ENCODE results near the gene HEPHL1. TPM values are rescaled to one million over a fixed set of nuclear protein-coding genes. Genes with fewer than 3 reads are reported as not detected.

The HEPHL1 gene
- total RNA-seq, 1 donor from 2014 or later: not detected

DNA sequence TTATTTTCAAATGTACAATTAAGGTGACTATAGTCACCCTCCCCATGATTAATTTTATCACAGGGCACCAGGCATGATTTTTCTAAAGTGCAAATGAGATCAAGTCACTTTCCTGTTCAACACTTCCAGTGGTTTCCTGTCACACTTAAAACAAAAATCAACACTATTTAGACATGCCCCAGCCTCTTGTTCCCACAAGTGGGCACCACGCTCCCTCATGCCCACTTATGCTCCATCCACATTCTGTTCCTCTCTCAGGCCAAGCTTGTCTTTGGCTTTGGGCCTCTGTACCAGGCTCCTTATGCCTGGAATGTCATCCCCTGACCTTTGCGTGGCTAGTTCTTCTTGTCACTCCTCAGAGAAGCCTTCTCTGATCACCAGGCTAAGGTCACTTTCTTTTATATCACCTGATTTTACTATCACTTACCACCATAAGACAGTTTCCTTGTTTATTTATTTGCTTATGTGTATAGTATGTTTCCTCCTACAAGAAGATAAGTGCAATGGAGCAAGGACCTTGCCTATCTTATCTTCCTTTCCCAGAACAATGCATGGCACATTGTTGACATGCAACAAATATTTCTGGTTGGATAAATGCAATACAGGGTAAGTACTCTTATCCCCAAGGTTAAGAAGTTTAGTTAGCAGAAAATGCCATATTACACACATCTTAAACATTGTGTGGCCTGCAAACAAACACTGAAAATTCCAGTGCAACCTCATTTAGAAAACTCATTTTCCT lies 56.6 kb downstream of the HEPHL1 start:
- H3K4me3 ChIP-seq: no peak overlapping the region
- no peak for TF ChIP-seq CTCF (IDR thresholded peaks at IDR 0.05)
- H3K36me3 ChIP-seq: no peaks in the 10 kb centered on the region
- no peak overlapping the region for H3K27ac ChIP-seq
- H3K9me3 ChIP-seq: no peaks in the 10 kb centered on the region
- H3K4me1 ChIP-seq: no peaks in the 10 kb centered on the region
- intact Hi-C loops (cut with DNase I): no loop called here
- DNase-seq (ENCODE audit: low spot score in 2 of 2): no peak
- no peaks in the 10 kb centered on the region for H3K27me3 ChIP-seq

GRCh38 chr11:94084164-94084563 lies 63.0 kb downstream of the HEPHL1 start:
- DNase-seq (ENCODE audit: low spot score in 2 of 2): no peak
- Histone ChIP-seq H3K36me3 (no peaks in the 10 kb centered on the region), H3K27ac (no peak overlapping the region), H3K27me3 (no peaks in the 10 kb centered on the region), H3K9me3 (no peaks in the 10 kb centered on the region), H3K4me1 (no peaks in the 10 kb centered on the region), H3K4me3 (no peak overlapping the region)
- intact Hi-C loops (cut with DNase I): no loop called here
- TF ChIP-seq CTCF (IDR thresholded peaks at IDR 0.05): no peak

GRCh38 chr11:94088906-94089305 lies 67.8 kb downstream of the HEPHL1 start:
- H3K4me3 ChIP-seq: no peak overlapping the region
- TF ChIP-seq CTCF (IDR thresholded peaks at IDR 0.05): no peak
- no peaks in the 10 kb centered on the region for H3K27me3 ChIP-seq
- intact Hi-C loops (cut with DNase I): no loop called here
- no peaks in the 10 kb centered on the region for H3K36me3 ChIP-seq
- DNase-seq (ENCODE audit: low spot score in 2 of 2): no peak
- no peaks in the 10 kb centered on the region for H3K9me3 ChIP-seq
- H3K4me1 ChIP-seq: no peaks in the 10 kb centered on the region
- no peak overlapping the region for H3K27ac ChIP-seq

GRCh38 chr11:94089341-94089740 lies 68.2 kb downstream of the HEPHL1 start:
- DNase-seq (ENCODE audit: low spot score in 2 of 2): no peak
- Histone ChIP-seq H3K27me3 (no peaks in the 10 kb centered on the region), H3K9me3 (no peaks in the 10 kb centered on the region), H3K4me3 (no peak overlapping the region), H3K36me3 (no peaks in the 10 kb centered on the region), H3K4me1 (no peaks in the 10 kb centered on the region), H3K27ac (no peak overlapping the region)
- intact Hi-C loops (cut with DNase I): no loop called here
- no peak for TF ChIP-seq CTCF (IDR thresholded peaks at IDR 0.05)

- Histone ChIP-seq H3K36me3 (no peaks in the 10 kb centered on the region), H3K27ac (no peak overlapping the region), H3K27me3 (no peaks in the 10 kb centered on the region), H3K4me1 (no peaks in the 10 kb centered on the region), H3K4me3 (no peak overlapping the region), H3K9me3 (no peaks in the 10 kb centered on the region)
- intact Hi-C loops (cut with DNase I): no loop called here
- no peak for TF ChIP-seq CTCF (IDR thresholded peaks at IDR 0.05)
- no peak for DNase-seq (ENCODE audit: low spot score in 2 of 2)
Observed at GRCh38 chr11:94090401-94090800, 69.2 kb downstream of the HEPHL1 start.

GRCh38 chr11:94091091-94091490 lies 69.9 kb downstream of the HEPHL1 start:
- H3K36me3 ChIP-seq: no peaks in the 10 kb centered on the region
- intact Hi-C loops (cut with DNase I): no loop called here
- H3K27ac ChIP-seq: no peak overlapping the region
- no peak for TF ChIP-seq CTCF (IDR thresholded peaks at IDR 0.05)
- no peaks in the 10 kb centered on the region for H3K27me3 ChIP-seq
- H3K9me3 ChIP-seq: no peaks in the 10 kb centered on the region
- no peaks in the 10 kb centered on the region for H3K4me1 ChIP-seq
- H3K4me3 ChIP-seq: no peak overlapping the region
- DNase-seq (ENCODE audit: low spot score in 2 of 2): no peak
